Nephron progenitor cell (in vitro differentiated cells): Measurements from ENCODE around the gene AGAP1.

Source experiments
- DNase-seq: peaks from one replicate; pipeline ENCODE4 v3.0.0; 2021
- H3K27ac Mint-ChIP-seq: 2 replicates; pipeline ENCODE4 v1.8.0; 2021; ENCODE audit warnings: mild to moderate bottlenecking, moderate library complexity, mixed read lengths
- H3K27me3 Mint-ChIP-seq: 2 replicates; pipeline ENCODE4 v1.8.0; 2021; ENCODE audit warnings: mild to moderate bottlenecking, low read depth, mixed read lengths; ENCODE audit not compliant: poor library complexity
- H3K36me3 Mint-ChIP-seq: 2 replicates; pipeline ENCODE4 v1.8.0; 2021; ENCODE audit warnings: low read depth, mixed read lengths
- H3K4me1 Mint-ChIP-seq: 2 replicates; pipeline ENCODE4 v1.8.0; 2021; ENCODE audit warnings: mixed read lengths
- H3K4me3 Mint-ChIP-seq: 2 replicates; pipeline ENCODE4 v1.8.0; 2021; ENCODE audit warnings: mild to moderate bottlenecking, moderate library complexity, mixed read lengths
- H3K9me3 Mint-ChIP-seq: 2 replicates; pipeline ENCODE4 v1.8.0; 2021; ENCODE audit warnings: mild to moderate bottlenecking, moderate library complexity, mixed read lengths
- CTCF ChIP-seq: fragments of 200-600 bp; sonication (generic); IDR thresholded peaks from 2 replicates; pipeline ENCODE4 v1.5.0; 2021; ENCODE audit warnings: antibody characterized with exemption

The AGAP1 gene

GRCh38 chr2:235727891-235728799 is 234.3 kb downstream of the AGAP1 start:
- peaks cover 8% of the 10 kb centered on the region for H3K27me3 Mint-ChIP-seq
- H3K4me3 Mint-ChIP-seq = no peak overlapping the region
- peaks cover 21% of the 10 kb centered on the region for H3K36me3 Mint-ChIP-seq
- H3K4me1 Mint-ChIP-seq = peaks cover 46% of the 10 kb centered on the region
- no peak for TF ChIP-seq CTCF
- no peak overlapping the region for H3K27ac Mint-ChIP-seq
- no peak for DNase-seq
- H3K9me3 Mint-ChIP-seq = no peaks in the 10 kb centered on the region

- Mint-ChIP-seq H3K9me3 (no peaks in the 10 kb centered on the region), H3K27ac (peak overlapping the region; percentile 61), H3K4me3 (no peak overlapping the region), H3K27me3 (peaks cover 8% of the 10 kb centered on the region), H3K4me1 (peaks cover 51% of the 10 kb centered on the region), H3K36me3 (peaks cover 17% of the 10 kb centered on the region)
- TF ChIP-seq CTCF = no peak
- DNase-seq = no peak
Measured at GRCh38 chr2:235728800-235729556, 235.1 kb downstream of the AGAP1 start.

GRCh38 chr2:235729557-235729947 is 235.7 kb downstream of the AGAP1 start:
- Mint-ChIP-seq H3K36me3 (peaks cover 17% of the 10 kb centered on the region), H3K4me1 (peaks cover 48% of the 10 kb centered on the region), H3K27ac (no peak overlapping the region), H3K4me3 (no peak overlapping the region), H3K27me3 (peaks cover 8% of the 10 kb centered on the region), H3K9me3 (no peaks in the 10 kb centered on the region)
- no peak for TF ChIP-seq CTCF
- DNase-seq = no peak

GRCh38 chr2:235730115-235730514 is 236.3 kb downstream of the AGAP1 start:
- Mint-ChIP-seq H3K27ac (no peak overlapping the region), H3K36me3 (peaks cover 18% of the 10 kb centered on the region), H3K27me3 (peaks cover 8% of the 10 kb centered on the region), H3K4me3 (no peak overlapping the region), H3K4me1 (peaks cover 43% of the 10 kb centered on the region), H3K9me3 (no peaks in the 10 kb centered on the region)
- TF ChIP-seq CTCF = no peak
- no peak for DNase-seq

- Mint-ChIP-seq H3K4me3 (no peak overlapping the region), H3K36me3 (peaks cover 19% of the 10 kb centered on the region), H3K27ac (peak overlapping the region; percentile 34), H3K27me3 (peaks cover 4% of the 10 kb centered on the region), H3K4me1 (peaks cover 22% of the 10 kb centered on the region), H3K9me3 (no peaks in the 10 kb centered on the region)
- no peak for TF ChIP-seq CTCF
- no peak for DNase-seq
Measured at GRCh38 chr2:235733761-235734160, 239.9 kb downstream of the AGAP1 start.
